IMR-90 (cell line): ENCODE data around the gene SEC14L6. TPM values are rescaled to one million over a fixed set of nuclear protein-coding genes. Genes with fewer than 3 reads are reported as not detected.

Experiments
- ATAC-seq: fragments of 200-7000 bp; cut with Tn5 transposase; 2 replicates; pipeline ENCODE4 v1.9.1; 2020; ENCODE audit warnings: low read depth, mild to moderate bottlenecking, moderate library complexity
- BruUV-seq: library from RNA; stranded (reverse); fragments of 400-500 nt; replicated peaks from 2 replicates; lab custom pipeline; 2021; lab: Mats Ljungman, UMichigan
- CTCF ChIA-PET: fragments of 300-600 bp; formaldehyde crosslinking; extraction: SDS; loops from one replicate; lab custom pipeline; 2021; ENCODE audit warnings: antibody characterized with exemption; lab: Yijun Ruan, JAX
- POLR2A ChIA-PET: fragments of 300-600 bp; sonication (Branson Sonifier 250); formaldehyde crosslinking; loops from one replicate; lab custom pipeline; 2022; ENCODE audit warnings: antibody characterized with exemption; ENCODE audit not compliant: unreplicated experiment; lab: Charles Lee
- DNase-seq: peaks from one replicate; pipeline ENCODE4 v3.0.0; 2013
- H2AFZ ChIP-seq: replicated peaks from 2 replicates; pipeline ENCODE3; 2013; ENCODE audit warnings: low read length, mild to moderate bottlenecking; ENCODE audit not compliant: poor library complexity
- H2AK5ac ChIP-seq: 2 replicates; pipeline ENCODE4 v1.6.1; 2013; ENCODE audit warnings: low read depth, low read length, inconsistent platforms
- H2AK9ac ChIP-seq: replicated peaks from 2 replicates; pipeline ENCODE3; 2013; ENCODE audit warnings: mild to moderate bottlenecking, low read depth, low read length, moderate library complexity; ENCODE audit not compliant: poor library complexity
- H2BK120ac ChIP-seq: 2 replicates; pipeline ENCODE4 v1.6.1; 2013; ENCODE audit warnings: low read depth, low read length, inconsistent platforms
- H2BK15ac ChIP-seq: 3 replicates; pipeline ENCODE4 v1.6.1; 2013; ENCODE audit warnings: low read depth, low read length, inconsistent platforms
- H2BK20ac ChIP-seq: 2 replicates; pipeline ENCODE4 v1.6.1; 2013; ENCODE audit warnings: low read depth, mild to moderate bottlenecking, inconsistent platforms, low read length, moderate library complexity
- H2BK5ac ChIP-seq: 2 replicates; pipeline ENCODE4 v1.6.1; 2013; ENCODE audit warnings: mild to moderate bottlenecking, low read depth, low read length, inconsistent platforms; ENCODE audit not compliant: poor library complexity, severe bottlenecking
- H3K14ac ChIP-seq: replicated peaks from 2 replicates; pipeline ENCODE4 v1.6.1; 2013; ENCODE audit warnings: low read depth, low read length, inconsistent platforms
- H3K18ac ChIP-seq: 2 replicates; pipeline ENCODE4 v1.6.1; 2013; ENCODE audit warnings: low read depth, low read length, control low read depth
- H3K23ac ChIP-seq: 2 replicates; pipeline ENCODE4 v1.6.1; 2013; ENCODE audit warnings: low read depth, low read length, inconsistent platforms
- H3K27ac ChIP-seq: 2 replicates; pipeline ENCODE4 v1.5.1; 2013; ENCODE audit warnings: mild to moderate bottlenecking, control low read depth, low read length; ENCODE audit not compliant: insufficient read depth
- H3K27me3 ChIP-seq: 2 replicates; pipeline ENCODE4 v1.6.1; 2013; ENCODE audit warnings: low read length; ENCODE audit not compliant: control insufficient read depth, insufficient read depth
- H3K36me3 ChIP-seq: 2 replicates; pipeline ENCODE4 v1.6.1; 2013; ENCODE audit warnings: low read length, mixed read lengths; ENCODE audit not compliant: control insufficient read depth, insufficient read depth
- H3K4ac ChIP-seq: 2 replicates; pipeline ENCODE4 v1.6.1; 2013; ENCODE audit warnings: low read depth, low read length, inconsistent platforms
- H3K4me1 ChIP-seq: 2 replicates; pipeline ENCODE4 v1.6.1; 2013; ENCODE audit warnings: low read length, mixed read lengths; ENCODE audit not compliant: control insufficient read depth, insufficient read depth
- H3K4me2 ChIP-seq: 2 replicates; pipeline ENCODE4 v1.6.1; 2013; ENCODE audit warnings: low read depth, mild to moderate bottlenecking, control low read depth, low read length, moderate library complexity
- H3K4me3 ChIP-seq: 2 replicates; pipeline ENCODE4 v1.5.1; 2013; ENCODE audit warnings: low read depth, mild to moderate bottlenecking, control low read depth, low read length, moderate library complexity; ENCODE audit not compliant: insufficient read depth
- H3K56ac ChIP-seq: 2 replicates; pipeline ENCODE4 v1.6.1; 2013; ENCODE audit warnings: low read length, inconsistent platforms; ENCODE audit not compliant: insufficient read depth; ENCODE audit errors: extremely low read depth
- H3K79me1 ChIP-seq, 2 experiments: 2 replicates each; pipeline ENCODE4 v1.6.1; 2013; ENCODE audit warnings: low read length in 2 of 2, inconsistent platforms in 1 of 2, low read depth in 1 of 2
- H3K9ac ChIP-seq: 2 replicates; pipeline ENCODE4 v1.6.1; 2013; ENCODE audit warnings: low read depth, low read length, control low read depth
- H3K9me1 ChIP-seq: 2 replicates; pipeline ENCODE4 v1.6.1; 2013; ENCODE audit warnings: low read length, inconsistent platforms; ENCODE audit not compliant: insufficient read depth
- H3K9me3 ChIP-seq: 2 replicates; pipeline ENCODE4 v1.6.1; 2013; ENCODE audit warnings: low read length; ENCODE audit not compliant: control insufficient read depth, insufficient read depth
- H4K20me1 ChIP-seq: 2 replicates; pipeline ENCODE4 v1.6.1; 2013; ENCODE audit warnings: low read length, inconsistent platforms; ENCODE audit not compliant: insufficient read depth
- H4K5ac ChIP-seq: 2 replicates; pipeline ENCODE4 v1.6.1; 2013; ENCODE audit warnings: mild to moderate bottlenecking, low read depth, low read length, control low read depth
- H4K8ac ChIP-seq, 2 experiments: 2 replicates each; pipeline ENCODE4 v1.6.1; 2013; ENCODE audit warnings: low read depth in 2 of 2, low read length in 2 of 2, control low read depth in 1 of 2, inconsistent platforms in 1 of 2
- H4K91ac ChIP-seq: 2 replicates; pipeline ENCODE4 v1.6.1; 2013; ENCODE audit warnings: low read depth, low read length, inconsistent platforms; ENCODE audit not compliant: insufficient read depth
- BHLHE40 ChIP-seq: fragments of 150-350 bp; IDR thresholded peaks from 2 replicates; pipeline ENCODE4 v1.6.1; 2016; ENCODE audit warnings: mild to moderate bottlenecking, low read depth, low read length
- CEBPB ChIP-seq: IDR thresholded peaks from 2 replicates; pipeline ENCODE4 v1.6.1; 2012; ENCODE audit warnings: low read depth, low read length, improper control_type of control experiment
- CHD1 ChIP-seq: IDR thresholded peaks from 2 replicates; pipeline ENCODE4 v1.6.1; 2012; ENCODE audit warnings: low read depth, low read length, improper control_type of control experiment
- CTCF ChIP-seq: conservative IDR thresholded peaks from 2 replicates; pipeline ENCODE4 v1.5.1; 2012; ENCODE audit warnings: mild to moderate bottlenecking, low read depth, low read length, improper control_type of control experiment
- ELK1 ChIP-seq: fragments of 150-350 bp; IDR thresholded peaks from 2 replicates; pipeline ENCODE4 v1.6.1; 2016; ENCODE audit warnings: low read depth, mild to moderate bottlenecking, low read length, moderate library complexity, borderline replicate concordance
- FOS ChIP-seq: fragments of 150-350 bp; IDR thresholded peaks from 2 replicates; pipeline ENCODE4 v1.6.1; 2016; ENCODE audit warnings: low read depth, low read length
- MAFK ChIP-seq: IDR thresholded peaks from 2 replicates; pipeline ENCODE4 v1.6.1; 2012; ENCODE audit warnings: low read depth, low read length, improper control_type of control experiment
- MAZ ChIP-seq: IDR thresholded peaks from 2 replicates; pipeline ENCODE4 v1.6.1; 2012; ENCODE audit warnings: low read depth, mild to moderate bottlenecking, low read length, improper control_type of control experiment, moderate library complexity, borderline replicate concordance
- MXI1 ChIP-seq: IDR thresholded peaks from 2 replicates; pipeline ENCODE4 v1.6.1; 2012; ENCODE audit warnings: low read depth, mild to moderate bottlenecking, low read length, moderate library complexity, borderline replicate concordance
- NFE2L2 ChIP-seq: fragments of 150-350 bp; IDR thresholded peaks from 2 replicates; pipeline ENCODE4 v1.6.1; 2016; ENCODE audit warnings: low read depth, mild to moderate bottlenecking, low read length
- POLR2A ChIP-seq: IDR thresholded peaks from 2 replicates; pipeline ENCODE4 v1.6.1; 2012; ENCODE audit warnings: mild to moderate bottlenecking, low read depth, low read length
- RAD21 ChIP-seq: IDR thresholded peaks from 2 replicates; pipeline ENCODE4 v1.6.1; 2012; ENCODE audit warnings: low read length, improper control_type of control experiment
- RCOR1 ChIP-seq: IDR thresholded peaks from 2 replicates; pipeline ENCODE4 v1.6.1; 2012; ENCODE audit warnings: mild to moderate bottlenecking, low read length, improper control_type of control experiment; ENCODE audit not compliant: insufficient replicate concordance
- RFX5 ChIP-seq: IDR thresholded peaks from 2 replicates; pipeline ENCODE4 v1.8.0; 2012; ENCODE audit warnings: low read depth, mild to moderate bottlenecking, low read length, moderate library complexity
- SMC3 ChIP-seq: fragments of 150-350 bp; IDR thresholded peaks from 2 replicates; pipeline ENCODE4 v1.6.1; 2016; ENCODE audit warnings: low read depth, mild to moderate bottlenecking, antibody characterized with exemption, low read length, moderate library complexity
- USF2 ChIP-seq: fragments of 150-350 bp; IDR thresholded peaks from 2 replicates; pipeline ENCODE4 v1.6.1; 2017; ENCODE audit warnings: mild to moderate bottlenecking, antibody characterized with exemption, low read length, low read depth
- WGBS, 2 experiments: methylation state at CpG; one replicate each; pipeline versions ENCODE4 v1.1.5 to v1.1.7; 2013; ENCODE audit warnings: missing lambda C conversion rate in 2 of 2; ENCODE audit not compliant: insufficient read length in 1 of 2; ENCODE audit errors: extremely low coverage in 2 of 2; 5-methylcytosine and 5-hydroxymethylcytosine counted together
- dilution Hi-C: fragments of 300-500 bp; cut with HindIII; formaldehyde crosslinking; loops from one replicate; pipeline ENCODE4 v1.14.3; 2018; ENCODE audit warnings: low sequenced_read_pairs; ENCODE audit not compliant: unreplicated experiment
- in situ Hi-C: fragments of 300-500 bp; cut with MboI; formaldehyde crosslinking; loops from 3 replicates; pipeline ENCODE4 v1.14.3; 2019; ENCODE audit warnings: low sequenced_read_pairs, inconsistent platforms, mixed read lengths
- intact Hi-C: fragments of 100-400 bp; cut with micrococcal nuclease; formaldehyde crosslinking; loops from 2 replicates; pipeline ENCODE4 v1.10.0; 2022
- polyA plus RNA-seq, 3 experiments: library from polyadenylated mRNA; depleted of rRNA; stranded (reverse); fragments of >200 nt; gene quantifications; 2 replicates each; pipeline ENCODE4 v1.2.3, GENCODE V29; 2012; ENCODE audit warnings: low replicate concordance in 1 of 3
- total RNA-seq: library from RNA; depleted of rRNA; stranded (reverse); fragments of >200 nt; gene quantifications from 2 replicates; pipeline ENCODE4 v1.2.3, GENCODE V29; 2012

SEC14L6 gene
- total and polyA plus RNA-seq, 2 of the 4 experiments (the other 2 are of a cell fraction): 0.09 TPM; not detected in 1

- H3K79me1 ChIP-seq: no peaks in the 10 kb centered on the region
- DNase-seq: no peak
- H3K18ac ChIP-seq: no peak overlapping the region
- no peaks in the 10 kb centered on the region for H3K4me1 ChIP-seq
- H4K5ac ChIP-seq: no peak overlapping the region
- H3K23ac ChIP-seq: no peak overlapping the region
- H3K36me3 ChIP-seq: no peaks in the 10 kb centered on the region
- ChIA-PET CTCF (no interaction called here), POLR2A (no interaction called here)
- H3K4ac ChIP-seq: no peak overlapping the region
- no peak for ATAC-seq
- H3K9ac ChIP-seq: no peak overlapping the region
- H3K4me2 ChIP-seq: no peak overlapping the region
- no peak overlapping the region for H2BK120ac ChIP-seq
- WGBS, 2 experiments: no CpG with 5 or more reads among the region's 4 CpGs
- no peak overlapping the region for H2AFZ ChIP-seq
- H3K14ac ChIP-seq: no peak overlapping the region
- in situ Hi-C loops (no loop called here), dilution Hi-C loops (no loop called here), intact Hi-C loops (no loop called here)
- H2AK5ac ChIP-seq: no peak overlapping the region
- no peak overlapping the region for H4K8ac ChIP-seq
- H3K9me1 ChIP-seq: no peaks in the 10 kb centered on the region
- no peak overlapping the region for H3K27ac ChIP-seq
- H4K91ac ChIP-seq: no peak overlapping the region
- no peak overlapping the region for H3K56ac ChIP-seq
- H4K20me1 ChIP-seq: no peaks in the 10 kb centered on the region
- BruUV-seq: no TSS peak
- H2BK15ac ChIP-seq: no peak overlapping the region
- H3K27me3 ChIP-seq: peaks cover 27% of the 10 kb centered on the region
- H2BK5ac ChIP-seq: no peak overlapping the region
- H2BK20ac ChIP-seq: no peak overlapping the region
- no peak overlapping the region for H2AK9ac ChIP-seq
- H3K4me3 ChIP-seq: no peak overlapping the region
- H3K9me3 ChIP-seq: no peaks in the 10 kb centered on the region
- TF ChIP-seq MAZ (no peak), CTCF (no peak), CHD1 (no peak), NFE2L2 (no peak), CEBPB (no peak), RAD21 (no peak), ELK1 (no peak), SMC3 (no peak), RCOR1 (no peak), POLR2A (no peak), RFX5 (no peak), FOS (no peak), MAFK (no peak), MXI1 (no peak), USF2 (no peak), BHLHE40 (no peak)
Measured at GRCh38 chr22:30526656-30527055, 19.9 kb downstream of the SEC14L6 start.
